NCI-H510A (cell line): ENCODE results near the gene GRIK4.

Experiments
- DNase-seq: peaks from one replicate; lab custom pipeline; 2025; lab: John Stamatoyannopoulos, UW

GRIK4 gene

GRCh38 chr11:120526241-120526640 is 14.7 kb downstream of the GRIK4 start:
- DNase-seq = no peak

- no peak for DNase-seq
Measured at GRCh38 chr11:120527111-120527761, 15.7 kb downstream of the GRIK4 start.

- no peak for DNase-seq
Measured at GRCh38 chr11:120528749-120529148, 17.2 kb downstream of the GRIK4 start.

GRCh38 chr11:120529214-120529613 is 17.7 kb downstream of the GRIK4 start:
- DNase-seq = no peak

GRCh38 chr11:120529911-120530310 is 18.4 kb downstream of the GRIK4 start:
- DNase-seq = no peak

GRCh38 chr11:120532082-120532831 is 20.7 kb downstream of the GRIK4 start:
- no peak for DNase-seq

GRCh38 chr11:120532832-120533196 is 21.3 kb downstream of the GRIK4 start:
- no peak for DNase-seq

GRCh38 chr11:120536091-120536796 is 24.7 kb downstream of the GRIK4 start:
- no peak for DNase-seq

GRCh38 chr11:120536797-120537169 is 25.2 kb downstream of the GRIK4 start:
- no peak for DNase-seq

GRCh38 chr11:120537996-120538395 is 26.4 kb downstream of the GRIK4 start:
- DNase-seq = no peak

GRCh38 chr11:120538707-120539106 is 27.2 kb downstream of the GRIK4 start:
- DNase-seq = no peak

- DNase-seq = no peak
Measured at GRCh38 chr11:120539667-120540369, 28.3 kb downstream of the GRIK4 start.

- no peak for DNase-seq
Measured at GRCh38 chr11:120540744-120541465, 29.4 kb downstream of the GRIK4 start.

- DNase-seq = no peak
Measured at GRCh38 chr11:120543521-120544215, 32.1 kb downstream of the GRIK4 start.

- DNase-seq = no peak
Measured at GRCh38 chr11:120545813-120546212, 34.3 kb downstream of the GRIK4 start.

- no peak for DNase-seq
Measured at GRCh38 chr11:120546312-120547205, 35.0 kb downstream of the GRIK4 start.

GRCh38 chr11:120547316-120547715 is 35.8 kb downstream of the GRIK4 start:
- no peak for DNase-seq

GRCh38 chr11:120547811-120548681 is 36.5 kb downstream of the GRIK4 start:
- no peak for DNase-seq

GRCh38 chr11:120548682-120549209 is 37.2 kb downstream of the GRIK4 start:
- DNase-seq = no peak
